ENCODE results near the gene CPSF7.

Gene CPSF7

DNA sequence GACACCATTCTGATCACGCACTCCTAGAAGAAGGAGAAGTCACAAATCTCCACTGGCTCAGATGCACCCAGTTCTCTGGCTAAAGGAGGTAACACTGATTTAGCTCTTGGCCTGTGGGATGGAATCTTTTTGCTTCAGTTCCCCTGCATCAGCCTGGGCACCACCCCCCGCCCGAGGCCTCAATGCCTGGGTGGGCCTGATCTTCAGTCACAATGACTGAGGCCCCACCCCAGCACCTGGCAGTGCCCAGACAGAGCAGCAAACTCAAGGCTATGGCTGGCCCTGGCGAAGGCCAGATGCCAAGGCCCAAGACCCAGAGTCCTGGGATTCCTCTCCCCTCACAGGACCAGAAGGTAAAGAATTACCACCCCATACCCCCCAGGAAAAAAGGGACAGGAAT is 73.1 kb downstream of the CPSF7 start:
- no peak overlapping the region for H3K4me3 ChIP-seq (ENCODE audit: low read length)
- DNase-seq, result no peak
- no peaks in the 10 kb centered on the region for H3K9me3 ChIP-seq (replicated peaks; ENCODE audit: insufficient read depth, low read length)
- no peaks in the 10 kb centered on the region for H4K20me1 ChIP-seq (ENCODE audit: insufficient read depth, low read length)
- peaks cover 6% of the 10 kb centered on the region; the same call in 1 of the 2 replicates for H3F3A ChIP-seq (ENCODE audit: insufficient read depth, low read length)
- H3K4me2 ChIP-seq (ENCODE audit: low read depth, low read length), result no peak overlapping the region
- peaks cover 10% of the 10 kb centered on the region; the same call in 1 of the 2 replicates for H3K4me1 ChIP-seq (ENCODE audit: low read length)
- H3K79me2 ChIP-seq (ENCODE audit: low read length), result peaks cover 10% of the 10 kb centered on the region
- no peaks in the 10 kb centered on the region for H3K9me2 ChIP-seq (replicated peaks; ENCODE audit: insufficient read depth, low read length)
- no peaks in the 10 kb centered on the region for H3K36me3 ChIP-seq (replicated peaks; ENCODE audit: insufficient read depth, low read length)
- no peaks in the 10 kb centered on the region for H3K27me3 ChIP-seq (replicated peaks; ENCODE audit: insufficient read depth, low read length)
- H3K27ac ChIP-seq (ENCODE audit: low read length), result no peak overlapping the region
- TF ChIP-seq, protein P1, sequence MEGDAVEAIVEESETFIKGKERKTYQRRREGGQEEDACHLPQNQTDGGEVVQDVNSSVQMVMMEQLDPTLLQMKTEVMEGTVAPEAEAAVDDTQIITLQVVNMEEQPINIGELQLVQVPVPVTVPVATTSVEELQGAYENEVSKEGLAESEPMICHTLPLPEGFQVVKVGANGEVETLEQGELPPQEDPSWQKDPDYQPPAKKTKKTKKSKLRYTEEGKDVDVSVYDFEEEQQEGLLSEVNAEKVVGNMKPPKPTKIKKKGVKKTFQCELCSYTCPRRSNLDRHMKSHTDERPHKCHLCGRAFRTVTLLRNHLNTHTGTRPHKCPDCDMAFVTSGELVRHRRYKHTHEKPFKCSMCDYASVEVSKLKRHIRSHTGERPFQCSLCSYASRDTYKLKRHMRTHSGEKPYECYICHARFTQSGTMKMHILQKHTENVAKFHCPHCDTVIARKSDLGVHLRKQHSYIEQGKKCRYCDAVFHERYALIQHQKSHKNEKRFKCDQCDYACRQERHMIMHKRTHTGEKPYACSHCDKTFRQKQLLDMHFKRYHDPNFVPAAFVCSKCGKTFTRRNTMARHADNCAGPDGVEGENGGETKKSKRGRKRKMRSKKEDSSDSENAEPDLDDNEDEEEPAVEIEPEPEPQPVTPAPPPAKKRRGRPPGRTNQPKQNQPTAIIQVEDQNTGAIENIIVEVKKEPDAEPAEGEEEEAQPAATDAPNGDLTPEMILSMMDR (IDR thresholded peaks at IDR 0.05; ENCODE audit: low read length), result no peak
- no peak for TF ChIP-seq EZH2 (optimal IDR thresholded peaks at IDR 0.05; ENCODE audit: low read depth, low read length)
- TF ChIP-seq EZH2phosphoT487 (IDR thresholded peaks at IDR 0.05; ENCODE audit: low read length), result no peak
- H3K9ac ChIP-seq (ENCODE audit: low read length), result no peak overlapping the region
- H2AFZ ChIP-seq (ENCODE audit: low read length), result no peak overlapping the region

DNA sequence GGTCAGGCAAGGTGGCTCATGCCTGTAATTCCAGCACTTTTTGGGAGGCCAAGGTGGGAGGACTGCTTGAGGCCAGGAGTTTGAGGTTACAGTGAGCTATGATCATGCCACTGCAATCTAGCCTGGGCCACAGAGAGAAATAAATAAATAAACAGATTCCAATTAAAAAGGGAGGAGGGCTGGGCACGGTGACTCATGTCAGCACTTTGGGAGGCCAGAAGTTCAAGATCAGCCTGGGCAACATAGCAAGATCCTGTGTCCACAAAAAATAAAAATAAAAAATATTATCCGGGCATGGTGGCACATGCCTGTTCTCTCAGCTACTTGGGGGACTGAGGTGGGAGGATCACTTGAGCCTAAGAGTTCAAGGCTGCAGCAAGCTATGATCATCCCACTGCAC is 75.6 kb downstream of the CPSF7 start:
- H3K4me2 ChIP-seq (ENCODE audit: low read depth, low read length), result no peak overlapping the region
- no peak overlapping the region for H3K9ac ChIP-seq (ENCODE audit: low read length)

DNA sequence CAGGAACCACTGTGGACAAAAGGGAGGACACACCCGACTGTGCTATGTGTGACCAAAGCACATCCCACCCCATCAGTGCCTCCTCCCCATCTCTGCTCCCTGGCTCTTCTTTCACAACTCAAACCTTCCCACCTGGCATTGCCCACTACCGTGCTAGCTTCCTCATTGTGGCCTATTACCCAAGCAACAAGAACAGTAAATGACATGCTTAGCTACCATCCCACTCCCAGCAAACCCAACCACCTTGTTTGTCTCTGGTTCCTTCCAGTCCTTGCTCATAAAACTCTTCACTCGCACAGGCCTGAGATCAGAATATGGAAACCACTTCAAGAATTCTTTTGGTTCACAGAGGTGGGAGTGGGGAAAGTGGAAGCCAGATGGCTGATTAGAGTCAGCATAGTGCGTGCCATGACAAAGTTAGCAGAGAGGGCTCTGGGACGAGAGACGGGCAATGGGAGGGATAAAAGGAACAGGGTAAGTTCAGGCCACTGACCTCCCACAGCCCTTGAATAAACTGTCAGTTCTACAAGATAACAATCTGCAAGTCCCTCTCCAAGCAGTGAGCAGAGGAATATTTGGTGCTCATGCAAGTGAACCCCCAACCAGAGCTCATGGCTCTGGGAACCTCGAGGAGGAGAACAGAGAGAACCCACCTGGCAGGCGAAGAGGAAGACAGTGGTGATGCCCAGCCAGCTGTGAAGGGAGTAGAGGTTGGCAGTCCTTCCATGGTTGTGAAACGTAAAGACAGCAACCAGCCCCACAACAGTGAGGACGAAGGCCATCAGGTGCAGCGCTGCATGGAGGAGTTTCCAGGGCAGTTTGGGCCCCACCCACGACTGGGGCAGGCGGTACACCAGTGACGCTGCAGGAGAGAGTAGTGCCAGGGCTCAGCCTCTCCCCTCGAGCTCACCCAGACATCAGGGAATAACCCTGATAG is 76.4 kb downstream of the CPSF7 start:
- Histone ChIP-seq H3K4me3 (ENCODE audit: low read length) (no peak overlapping the region), H3K27ac (ENCODE audit: low read length) (no peak overlapping the region), H4K20me1 (ENCODE audit: insufficient read depth, low read length) (no peaks in the 10 kb centered on the region), H3K9me3 (replicated peaks; ENCODE audit: insufficient read depth, low read length) (no peaks in the 10 kb centered on the region), H3K4me1 (ENCODE audit: low read length) (peaks cover 10% of the 10 kb centered on the region; the same call in 1 of the 2 replicates), H3F3A (ENCODE audit: insufficient read depth, low read length) (no peaks in the 10 kb centered on the region), H3K9me2 (replicated peaks; ENCODE audit: insufficient read depth, low read length) (no peaks in the 10 kb centered on the region), H3K9ac (ENCODE audit: low read length) (no peak overlapping the region), H3K27me3 (replicated peaks; ENCODE audit: insufficient read depth, low read length) (no peaks in the 10 kb centered on the region), H3K36me3 (replicated peaks; ENCODE audit: insufficient read depth, low read length) (no peaks in the 10 kb centered on the region), H2AFZ (ENCODE audit: low read length) (no peak overlapping the region), H3K79me2 (ENCODE audit: low read length) (no peaks in the 10 kb centered on the region), H3K4me2 (ENCODE audit: low read depth, low read length) (no peak overlapping the region)
- no peak for DNase-seq
- TF ChIP-seq EZH2phosphoT487 (IDR thresholded peaks at IDR 0.05; ENCODE audit: low read length), result no peak
- TF ChIP-seq, protein P1 (IDR thresholded peaks at IDR 0.05; ENCODE audit: low read length), result no peak
- no peak for TF ChIP-seq EZH2 (optimal IDR thresholded peaks at IDR 0.05; ENCODE audit: low read depth, low read length)

More for the DNA sequence above, 75.6 kb downstream of the CPSF7 start:
- H3F3A ChIP-seq (ENCODE audit: insufficient read depth, low read length), result no peaks in the 10 kb centered on the region
- H4K20me1 ChIP-seq (ENCODE audit: insufficient read depth, low read length), result no peaks in the 10 kb centered on the region
- H3K9me2 ChIP-seq (replicated peaks; ENCODE audit: insufficient read depth, low read length), result no peaks in the 10 kb centered on the region
- no peak for TF ChIP-seq EZH2phosphoT487 (IDR thresholded peaks at IDR 0.05; ENCODE audit: low read length)
- no peak for DNase-seq
- no peak overlapping the region for H3K27ac ChIP-seq (ENCODE audit: low read length)
- no peaks in the 10 kb centered on the region for H3K36me3 ChIP-seq (replicated peaks; ENCODE audit: insufficient read depth, low read length)
- no peaks in the 10 kb centered on the region for H3K79me2 ChIP-seq (ENCODE audit: low read length)
- no peaks in the 10 kb centered on the region for H3K9me3 ChIP-seq (replicated peaks; ENCODE audit: insufficient read depth, low read length)
- no peak overlapping the region for H3K4me3 ChIP-seq (ENCODE audit: low read length)
- H3K27me3 ChIP-seq (replicated peaks; ENCODE audit: insufficient read depth, low read length), result no peaks in the 10 kb centered on the region
- peaks cover 10% of the 10 kb centered on the region; the same call in 1 of the 2 replicates for H3K4me1 ChIP-seq (ENCODE audit: low read length)
- no peak overlapping the region for H2AFZ ChIP-seq (ENCODE audit: low read length)
